GM23338 (cell line): ENCODE results near the gene ANKRD44. TPM values are rescaled to one million over a fixed set of nuclear protein-coding genes. Genes with fewer than 3 reads are reported as not detected.

ENCODE experiments used
- ATAC-seq: fragments of 200-7000 bp; cut with Tn5 transposase; 3 replicates; pipeline ENCODE4 v1.9.1; 2020
- DNase-seq: peaks from one replicate; pipeline ENCODE4 v3.0.0-alpha.2; 2015; ENCODE audit warnings: low spot score
- H2AFZ ChIP-seq: fragments of 200-600 bp; sonication (generic); 2 replicates; pipeline ENCODE4 v1.8.0; 2016; ENCODE audit warnings: antibody characterized with exemption, mild to moderate bottlenecking, moderate library complexity
- H3F3A ChIP-seq: fragments of 200-600 bp; sonication (generic); replicated peaks from 2 replicates; pipeline ENCODE4 v1.8.0; 2017; ENCODE audit warnings: antibody characterized with exemption, mixed run types, low read depth
- H3K27ac ChIP-seq: fragments of 200-600 bp; sonication (generic); 2 replicates; pipeline ENCODE4 v1.6.1; 2016; ENCODE audit warnings: low read depth
- H3K27me3 ChIP-seq: fragments of 200-600 bp; sonication (generic); 2 replicates; pipeline ENCODE4 v1.8.0; 2016; ENCODE audit warnings: mild to moderate bottlenecking, mixed run types, moderate library complexity; ENCODE audit not compliant: insufficient read depth
- H3K36me3 ChIP-seq: fragments of 200-600 bp; sonication (generic); 2 replicates; pipeline ENCODE4 v1.8.0; 2016; ENCODE audit warnings: mild to moderate bottlenecking; ENCODE audit not compliant: insufficient read depth
- H3K4me1 ChIP-seq: fragments of 200-600 bp; sonication (generic); 2 replicates; pipeline ENCODE4 v1.8.0; 2016; ENCODE audit warnings: mild to moderate bottlenecking, moderate library complexity; ENCODE audit not compliant: insufficient read depth
- H3K4me2 ChIP-seq: fragments of 200-600 bp; sonication (generic); 2 replicates; pipeline ENCODE4 v1.7.1; 2017; ENCODE audit warnings: mixed run types
- H3K4me3 ChIP-seq: fragments of 200-600 bp; sonication (generic); 2 replicates; pipeline ENCODE4 v1.6.1; 2016; ENCODE audit warnings: mixed run types
- H3K79me2 ChIP-seq: fragments of 200-600 bp; sonication (generic); replicated peaks from 2 replicates; pipeline ENCODE4 v1.8.0; 2017; ENCODE audit warnings: mild to moderate bottlenecking; ENCODE audit not compliant: insufficient read depth
- H3K9me2 ChIP-seq: fragments of 200-600 bp; sonication (generic); 2 replicates; pipeline ENCODE4 v1.8.0; 2017; ENCODE audit not compliant: insufficient read depth
- H4K20me1 ChIP-seq: fragments of 200-600 bp; sonication (generic); replicated peaks from 2 replicates; pipeline ENCODE4 v1.8.0; 2017; ENCODE audit warnings: mild to moderate bottlenecking; ENCODE audit not compliant: insufficient read depth
- H3K27ac Mint-ChIP-seq: 2 replicates; pipeline ENCODE4 v1.8.0; 2020; ENCODE audit warnings: inconsistent platforms, mild to moderate bottlenecking, moderate library complexity, mixed read lengths
- H3K27me3 Mint-ChIP-seq: 3 replicates; pipeline ENCODE4 v1.8.0; 2022; ENCODE audit warnings: low read depth, mild to moderate bottlenecking, moderate library complexity, mixed read lengths, inconsistent platforms; ENCODE audit not compliant: insufficient read depth, poor library complexity
- H3K36me3 Mint-ChIP-seq: 3 replicates; pipeline ENCODE4 v1.8.0; 2021; ENCODE audit warnings: low read depth, mild to moderate bottlenecking, inconsistent platforms, moderate library complexity, mixed read lengths
- H3K4me1 Mint-ChIP-seq: 3 replicates; pipeline ENCODE4 v1.8.0; 2020; ENCODE audit warnings: mild to moderate bottlenecking, inconsistent platforms, mixed read lengths
- H3K4me3 Mint-ChIP-seq: 3 replicates; pipeline ENCODE4 v1.8.0; 2021; ENCODE audit warnings: moderate library complexity, mild to moderate bottlenecking, inconsistent platforms, mixed read lengths
- H3K9me3 Mint-ChIP-seq: 3 replicates; pipeline ENCODE4 v1.8.0; 2020; ENCODE audit warnings: moderate library complexity, mild to moderate bottlenecking, inconsistent platforms, mixed read lengths
- CREB1 ChIP-seq: fragments of 250-450 bp; sonication (Bioruptor Pico); IDR thresholded peaks from 2 replicates; pipeline ENCODE4 v1.5.0; 2020; ENCODE audit warnings: low read depth, mild to moderate bottlenecking, moderate library complexity
- EZH2 ChIP-seq: fragments of 200-600 bp; sonication (generic); IDR thresholded peaks from one replicate; pipeline ENCODE4 v1.8.0; 2017; ENCODE audit warnings: antibody characterized with exemption, mild to moderate bottlenecking, low read depth; ENCODE audit not compliant: unreplicated experiment
- EZH2phosphoT487 ChIP-seq: fragments of 200-600 bp; sonication (generic); IDR thresholded peaks from one replicate; pipeline ENCODE4 v1.8.1; 2018; ENCODE audit warnings: antibody characterized with exemption; ENCODE audit not compliant: unreplicated experiment
- JUNB ChIP-seq: IDR thresholded peaks from one replicate; pipeline ENCODE4 v1.6.1; 2016; ENCODE audit warnings: antibody characterized with exemption; ENCODE audit not compliant: unreplicated experiment
- NANOG ChIP-seq: IDR thresholded peaks from 2 replicates; pipeline ENCODE4 v1.6.1; 2016; ENCODE audit warnings: antibody characterized with exemption, borderline replicate concordance
- POLR2AphosphoS5 ChIP-seq: IDR thresholded peaks from 2 replicates; pipeline ENCODE4 v1.6.1; 2016; ENCODE audit warnings: antibody characterized with exemption, low read depth
- STAT1 ChIP-seq: IDR thresholded peaks from one replicate; pipeline ENCODE4 v1.6.1; 2016; ENCODE audit warnings: antibody characterized with exemption; ENCODE audit not compliant: unreplicated experiment
- ZNF114 ChIP-seq: fragments of 250-450 bp; sonication (Bioruptor Pico); IDR thresholded peaks from 2 replicates; pipeline ENCODE4 v1.5.0; 2020; ENCODE audit warnings: mild to moderate bottlenecking, moderate library complexity
- ZNF331 ChIP-seq: fragments of 250-450 bp; sonication (Bioruptor Pico); IDR thresholded peaks from 2 replicates; pipeline ENCODE4 v1.5.0; 2020; ENCODE audit warnings: low read depth, mild to moderate bottlenecking, moderate library complexity
- polyA plus RNA-seq: library from polyadenylated mRNA; unstranded; fragments of >200 nt; fragmentation: Nextera tagmentation; extraction: Ambion mirVana; gene quantifications from 2 replicates; pipeline ENCODE4 v1.2.1, GENCODE V29; 2016
- total RNA-seq: library from RNA; depleted of rRNA; stranded (reverse); fragments of >200 nt; shearing (Covaris generic); gene quantifications from 2 replicates; pipeline ENCODE4 v1.2.3, GENCODE V29; 2014
- TF ChIP-seq, protein P1 (sequence below): fragments of 250-450 bp; sonication (Bioruptor Pico); IDR thresholded peaks from 2 replicates; pipeline ENCODE4 v1.5.0; 2020; ENCODE audit warnings: mild to moderate bottlenecking, moderate library complexity
- TF ChIP-seq, protein P2 (sequence below): IDR thresholded peaks from one replicate; pipeline ENCODE4 v1.6.1; 2018; ENCODE audit warnings: antibody characterized with exemption; ENCODE audit not compliant: unreplicated experiment
- TF ChIP-seq, protein P3 (sequence below): IDR thresholded peaks from 2 replicates; pipeline ENCODE4 v1.6.1; 2016; ENCODE audit warnings: antibody characterized with exemption
- TF ChIP-seq, protein P4 (sequence below), 2 experiments: fragments of 200-600 bp in 1 of 2; sonication (generic) in 1 of 2; conservative IDR thresholded peaks; 2 replicates each; pipeline versions ENCODE4 v1.5.1 to v1.6.1; 2016 to 2017; ENCODE audit warnings: antibody characterized with exemption in 2 of 2, low read depth in 2 of 2, mild to moderate bottlenecking in 2 of 2, moderate library complexity in 1 of 2

The ANKRD44 gene
- total and polyA plus RNA-seq, 2 experiments from 2014 or later = 0.44 to 0.56 TPM

DNA sequence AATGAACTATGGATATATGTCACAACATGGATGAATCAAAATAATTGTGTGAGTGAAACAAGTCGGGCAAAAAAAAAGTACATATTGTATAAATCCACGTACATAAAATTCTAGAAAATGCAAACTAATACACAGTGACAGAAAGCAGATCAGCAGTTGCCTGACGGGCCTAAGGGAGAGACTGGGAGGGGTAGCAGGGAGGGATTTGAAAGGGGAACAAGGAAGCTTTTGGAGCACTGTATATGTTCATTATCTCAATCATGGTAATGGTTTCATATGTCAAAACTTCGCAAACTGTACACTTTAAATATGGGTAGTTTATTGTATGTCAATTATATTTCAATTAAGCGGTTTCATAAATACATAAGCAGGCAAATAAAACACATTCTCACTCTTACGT is 153.8 kb downstream of the ANKRD44 start:
- TF ChIP-seq POLR2AphosphoS5 = no peak
- TF ChIP-seq ZNF114 (CRISPR knock-in tag) = no peak
- no peak for TF ChIP-seq EZH2phosphoT487
- TF ChIP-seq, protein P1, sequence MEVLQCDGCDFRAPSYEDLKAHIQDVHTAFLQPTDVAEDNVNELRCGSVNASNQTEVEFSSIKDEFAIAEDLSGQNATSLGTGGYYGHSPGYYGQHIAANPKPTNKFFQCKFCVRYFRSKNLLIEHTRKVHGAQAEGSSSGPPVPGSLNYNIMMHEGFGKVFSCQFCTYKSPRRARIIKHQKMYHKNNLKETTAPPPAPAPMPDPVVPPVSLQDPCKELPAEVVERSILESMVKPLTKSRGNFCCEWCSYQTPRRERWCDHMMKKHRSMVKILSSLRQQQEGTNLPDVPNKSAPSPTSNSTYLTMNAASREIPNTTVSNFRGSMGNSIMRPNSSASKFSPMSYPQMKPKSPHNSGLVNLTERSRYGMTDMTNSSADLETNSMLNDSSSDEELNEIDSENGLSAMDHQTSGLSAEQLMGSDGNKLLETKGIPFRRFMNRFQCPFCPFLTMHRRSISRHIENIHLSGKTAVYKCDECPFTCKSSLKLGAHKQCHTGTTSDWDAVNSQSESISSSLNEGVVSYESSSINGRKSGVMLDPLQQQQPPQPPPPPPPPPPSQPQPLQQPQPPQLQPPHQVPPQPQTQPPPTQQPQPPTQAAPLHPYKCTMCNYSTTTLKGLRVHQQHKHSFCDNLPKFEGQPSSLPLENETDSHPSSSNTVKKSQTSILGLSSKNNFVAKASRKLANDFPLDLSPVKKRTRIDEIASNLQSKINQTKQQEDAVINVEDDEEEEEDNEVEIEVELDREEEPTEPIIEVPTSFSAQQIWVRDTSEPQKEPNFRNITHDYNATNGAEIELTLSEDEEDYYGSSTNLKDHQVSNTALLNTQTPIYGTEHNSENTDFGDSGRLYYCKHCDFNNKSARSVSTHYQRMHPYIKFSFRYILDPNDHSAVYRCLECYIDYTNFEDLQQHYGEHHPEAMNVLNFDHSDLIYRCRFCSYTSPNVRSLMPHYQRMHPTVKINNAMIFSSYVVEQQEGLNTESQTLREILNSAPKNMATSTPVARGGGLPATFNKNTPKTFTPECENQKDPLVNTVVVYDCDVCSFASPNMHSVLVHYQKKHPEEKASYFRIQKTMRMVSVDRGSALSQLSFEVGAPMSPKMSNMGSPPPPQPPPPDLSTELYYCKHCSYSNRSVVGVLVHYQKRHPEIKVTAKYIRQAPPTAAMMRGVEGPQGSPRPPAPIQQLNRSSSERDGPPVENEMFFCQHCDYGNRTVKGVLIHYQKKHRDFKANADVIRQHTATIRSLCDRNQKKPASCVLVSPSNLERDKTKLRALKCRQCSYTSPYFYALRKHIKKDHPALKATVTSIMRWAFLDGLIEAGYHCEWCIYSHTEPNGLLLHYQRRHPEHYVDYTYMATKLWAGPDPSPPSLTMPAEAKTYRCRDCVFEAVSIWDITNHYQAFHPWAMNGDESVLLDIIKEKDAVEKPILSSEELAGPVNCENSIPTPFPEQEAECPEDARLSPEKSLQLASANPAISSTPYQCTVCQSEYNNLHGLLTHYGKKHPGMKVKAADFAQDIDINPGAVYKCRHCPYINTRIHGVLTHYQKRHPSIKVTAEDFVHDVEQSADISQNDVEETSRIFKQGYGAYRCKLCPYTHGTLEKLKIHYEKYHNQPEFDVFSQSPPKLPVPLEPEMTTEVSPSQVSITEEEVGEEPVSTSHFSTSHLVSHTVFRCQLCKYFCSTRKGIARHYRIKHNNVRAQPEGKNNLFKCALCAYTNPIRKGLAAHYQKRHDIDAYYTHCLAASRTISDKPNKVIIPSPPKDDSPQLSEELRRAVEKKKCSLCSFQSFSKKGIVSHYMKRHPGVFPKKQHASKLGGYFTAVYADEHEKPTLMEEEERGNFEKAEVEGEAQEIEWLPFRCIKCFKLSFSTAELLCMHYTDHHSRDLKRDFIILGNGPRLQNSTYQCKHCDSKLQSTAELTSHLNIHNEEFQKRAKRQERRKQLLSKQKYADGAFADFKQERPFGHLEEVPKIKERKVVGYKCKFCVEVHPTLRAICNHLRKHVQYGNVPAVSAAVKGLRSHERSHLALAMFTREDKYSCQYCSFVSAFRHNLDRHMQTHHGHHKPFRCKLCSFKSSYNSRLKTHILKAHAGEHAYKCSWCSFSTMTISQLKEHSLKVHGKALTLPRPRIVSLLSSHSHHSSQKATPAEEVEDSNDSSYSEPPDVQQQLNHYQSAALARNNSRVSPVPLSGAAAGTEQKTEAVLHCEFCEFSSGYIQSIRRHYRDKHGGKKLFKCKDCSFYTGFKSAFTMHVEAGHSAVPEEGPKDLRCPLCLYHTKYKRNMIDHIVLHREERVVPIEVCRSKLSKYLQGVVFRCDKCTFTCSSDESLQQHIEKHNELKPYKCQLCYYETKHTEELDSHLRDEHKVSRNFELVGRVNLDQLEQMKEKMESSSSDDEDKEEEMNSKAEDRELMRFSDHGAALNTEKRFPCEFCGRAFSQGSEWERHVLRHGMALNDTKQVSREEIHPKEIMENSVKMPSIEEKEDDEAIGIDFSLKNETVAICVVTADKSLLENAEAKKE (CRISPR knock-in tag) = no peak
- no peak for TF ChIP-seq STAT1
- TF ChIP-seq, protein P2, sequence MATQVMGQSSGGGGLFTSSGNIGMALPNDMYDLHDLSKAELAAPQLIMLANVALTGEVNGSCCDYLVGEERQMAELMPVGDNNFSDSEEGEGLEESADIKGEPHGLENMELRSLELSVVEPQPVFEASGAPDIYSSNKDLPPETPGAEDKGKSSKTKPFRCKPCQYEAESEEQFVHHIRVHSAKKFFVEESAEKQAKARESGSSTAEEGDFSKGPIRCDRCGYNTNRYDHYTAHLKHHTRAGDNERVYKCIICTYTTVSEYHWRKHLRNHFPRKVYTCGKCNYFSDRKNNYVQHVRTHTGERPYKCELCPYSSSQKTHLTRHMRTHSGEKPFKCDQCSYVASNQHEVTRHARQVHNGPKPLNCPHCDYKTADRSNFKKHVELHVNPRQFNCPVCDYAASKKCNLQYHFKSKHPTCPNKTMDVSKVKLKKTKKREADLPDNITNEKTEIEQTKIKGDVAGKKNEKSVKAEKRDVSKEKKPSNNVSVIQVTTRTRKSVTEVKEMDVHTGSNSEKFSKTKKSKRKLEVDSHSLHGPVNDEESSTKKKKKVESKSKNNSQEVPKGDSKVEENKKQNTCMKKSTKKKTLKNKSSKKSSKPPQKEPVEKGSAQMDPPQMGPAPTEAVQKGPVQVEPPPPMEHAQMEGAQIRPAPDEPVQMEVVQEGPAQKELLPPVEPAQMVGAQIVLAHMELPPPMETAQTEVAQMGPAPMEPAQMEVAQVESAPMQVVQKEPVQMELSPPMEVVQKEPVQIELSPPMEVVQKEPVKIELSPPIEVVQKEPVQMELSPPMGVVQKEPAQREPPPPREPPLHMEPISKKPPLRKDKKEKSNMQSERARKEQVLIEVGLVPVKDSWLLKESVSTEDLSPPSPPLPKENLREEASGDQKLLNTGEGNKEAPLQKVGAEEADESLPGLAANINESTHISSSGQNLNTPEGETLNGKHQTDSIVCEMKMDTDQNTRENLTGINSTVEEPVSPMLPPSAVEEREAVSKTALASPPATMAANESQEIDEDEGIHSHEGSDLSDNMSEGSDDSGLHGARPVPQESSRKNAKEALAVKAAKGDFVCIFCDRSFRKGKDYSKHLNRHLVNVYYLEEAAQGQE = no peak
- TF ChIP-seq ZNF331 (CRISPR knock-in tag) = no peak
- TF ChIP-seq, protein P3, sequence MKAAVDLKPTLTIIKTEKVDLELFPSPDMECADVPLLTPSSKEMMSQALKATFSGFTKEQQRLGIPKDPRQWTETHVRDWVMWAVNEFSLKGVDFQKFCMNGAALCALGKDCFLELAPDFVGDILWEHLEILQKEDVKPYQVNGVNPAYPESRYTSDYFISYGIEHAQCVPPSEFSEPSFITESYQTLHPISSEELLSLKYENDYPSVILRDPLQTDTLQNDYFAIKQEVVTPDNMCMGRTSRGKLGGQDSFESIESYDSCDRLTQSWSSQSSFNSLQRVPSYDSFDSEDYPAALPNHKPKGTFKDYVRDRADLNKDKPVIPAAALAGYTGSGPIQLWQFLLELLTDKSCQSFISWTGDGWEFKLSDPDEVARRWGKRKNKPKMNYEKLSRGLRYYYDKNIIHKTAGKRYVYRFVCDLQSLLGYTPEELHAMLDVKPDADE = no peak
- TF ChIP-seq JUNB = no peak
- no peak for TF ChIP-seq EZH2
- TF ChIP-seq CREB1 (CRISPR knock-in tag) = no peak
- TF ChIP-seq NANOG = no peak
- TF ChIP-seq, protein P4, sequence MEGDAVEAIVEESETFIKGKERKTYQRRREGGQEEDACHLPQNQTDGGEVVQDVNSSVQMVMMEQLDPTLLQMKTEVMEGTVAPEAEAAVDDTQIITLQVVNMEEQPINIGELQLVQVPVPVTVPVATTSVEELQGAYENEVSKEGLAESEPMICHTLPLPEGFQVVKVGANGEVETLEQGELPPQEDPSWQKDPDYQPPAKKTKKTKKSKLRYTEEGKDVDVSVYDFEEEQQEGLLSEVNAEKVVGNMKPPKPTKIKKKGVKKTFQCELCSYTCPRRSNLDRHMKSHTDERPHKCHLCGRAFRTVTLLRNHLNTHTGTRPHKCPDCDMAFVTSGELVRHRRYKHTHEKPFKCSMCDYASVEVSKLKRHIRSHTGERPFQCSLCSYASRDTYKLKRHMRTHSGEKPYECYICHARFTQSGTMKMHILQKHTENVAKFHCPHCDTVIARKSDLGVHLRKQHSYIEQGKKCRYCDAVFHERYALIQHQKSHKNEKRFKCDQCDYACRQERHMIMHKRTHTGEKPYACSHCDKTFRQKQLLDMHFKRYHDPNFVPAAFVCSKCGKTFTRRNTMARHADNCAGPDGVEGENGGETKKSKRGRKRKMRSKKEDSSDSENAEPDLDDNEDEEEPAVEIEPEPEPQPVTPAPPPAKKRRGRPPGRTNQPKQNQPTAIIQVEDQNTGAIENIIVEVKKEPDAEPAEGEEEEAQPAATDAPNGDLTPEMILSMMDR (conservative IDR thresholded peaks at IDR 0.05; ENCODE audit: low read depth in 2 of 2) = no peak
- Histone ChIP-seq H3K79me2 (no peaks in the 10 kb centered on the region), H3K36me3 (no peaks in the 10 kb centered on the region), H3K27ac (no peak overlapping the region), H3K4me2 (no peak overlapping the region), H3K4me3 (no peak overlapping the region), H2AFZ (no peak overlapping the region), H3K4me1 (no peaks in the 10 kb centered on the region), H3K27me3 (no peaks in the 10 kb centered on the region), H4K20me1 (no peaks in the 10 kb centered on the region), H3F3A (no peaks in the 10 kb centered on the region), H3K9me2 (no peaks in the 10 kb centered on the region)
- H3K27ac Mint-ChIP-seq = no peak overlapping the region
- peaks cover 1% of the 10 kb centered on the region for H3K27me3 Mint-ChIP-seq
- no peak for DNase-seq
- H3K4me1 Mint-ChIP-seq = peaks cover 6% of the 10 kb centered on the region; the same call in 2 of the 3 replicates
- ATAC-seq = no peak
- no peak overlapping the region for H3K4me3 Mint-ChIP-seq
- no peaks in the 10 kb centered on the region for H3K9me3 Mint-ChIP-seq
- no peaks in the 10 kb centered on the region for H3K36me3 Mint-ChIP-seq
